HG02571 (cell line): Measurements from ENCODE around the gene KRTAP21-3.

ENCODE experiments used
- ATAC-seq: cut with Tn5 transposase; IDR thresholded peaks from one replicate; pipeline ENCODE4 v1.9.1; 2021; ENCODE audit warnings: mild to moderate bottlenecking, moderate library complexity; ENCODE audit not compliant: unreplicated experiment

The KRTAP21-3 gene

DNA sequence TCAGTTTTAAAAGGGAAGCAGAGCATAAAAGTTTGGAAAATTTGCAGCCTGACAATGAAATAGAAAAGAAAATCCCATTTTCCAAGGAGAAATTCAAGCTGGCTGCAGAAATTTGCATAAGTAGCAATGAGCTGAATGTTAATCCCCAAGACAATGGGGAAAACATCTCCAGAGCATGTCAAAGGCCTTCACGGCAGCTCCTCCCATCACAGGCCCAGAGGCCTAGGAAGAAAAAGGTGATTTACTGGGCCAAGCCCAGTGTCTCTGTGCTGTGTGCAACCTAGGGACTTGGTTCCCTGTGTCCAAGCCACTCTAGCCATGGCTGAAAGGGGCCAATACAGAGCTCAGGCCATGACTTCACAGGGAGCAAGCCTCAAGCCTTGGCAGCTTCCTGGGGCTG, 49.8 kb downstream of the KRTAP21-3 start:
- no peak for ATAC-seq
